Tibial nerve (tissue), 4 donors: ENCODE results near the gene LHPP. TPM values are rescaled to one million over a fixed set of nuclear protein-coding genes. Genes with fewer than 3 reads are reported as not detected.
"Not testable (repeated sequence)": the region's sequence is repeated elsewhere in the genome, so short reads cannot be mapped to it uniquely, and the experiment has no call there.

Experiments
- DNase-seq, 2 donors: peaks; one replicate each; pipeline ENCODE4 v3.0.0-alpha.2; 2019; ENCODE audit warnings: low spot score in 2 of 2
- H3K27ac ChIP-seq, 4 donors: fragments of 200-600 bp; sonication (generic) in 3 of 4; one replicate each; pipeline ENCODE4 v1.5.1; 2017 to 2019; ENCODE audit warnings: mild to moderate bottlenecking in 1 of 4
- H3K27me3 ChIP-seq, 2 donors: fragments of 200-600 bp; sonication (generic) in 1 of 2; one replicate each; pipeline versions ENCODE4 v1.5.1 to v1.6.0; 2017 to 2019
- H3K36me3 ChIP-seq, 3 donors: fragments of 200-600 bp; sonication (generic); one replicate each; pipeline ENCODE4 v1.5.1; 2018 to 2019
- H3K4me1 ChIP-seq, 4 donors: fragments of 200-600 bp; sonication (generic) in 3 of 4; one replicate each; pipeline ENCODE4 v1.5.1; 2017 to 2019
- H3K4me3 ChIP-seq, 4 donors: fragments of 200-600 bp; sonication (generic) in 3 of 4; one replicate each; pipeline ENCODE4 v1.5.1; 2017 to 2019; ENCODE audit warnings: mild to moderate bottlenecking in 1 of 4, moderate library complexity in 1 of 4
- H3K9me3 ChIP-seq, 4 donors: fragments of 200-600 bp; sonication (generic) in 3 of 4; one replicate each; pipeline ENCODE4 v1.5.1; 2017 to 2019
- EP300 ChIP-seq, 2 donors: sonication (generic); formaldehyde crosslinking; IDR thresholded peaks; one replicate each; pipeline ENCODE4 v1.6.1; 2017; ENCODE audit warnings: antibody characterized with exemption in 2 of 2, mild to moderate bottlenecking in 1 of 2
- POLR2A ChIP-seq, 2 donors: fragments of 450-650 bp; IDR thresholded peaks; one replicate each; pipeline ENCODE4 v1.6.1; 2017; ENCODE audit warnings: antibody characterized with exemption in 2 of 2, mild to moderate bottlenecking in 2 of 2, moderate library complexity in 2 of 2
- WGBS, 2 donors: methylation state at CpG; one replicate each; pipeline ENCODE4 v1.1.5; 2018; 5-methylcytosine and 5-hydroxymethylcytosine counted together
- total RNA-seq, 4 donors: library from RNA; depleted of rRNA; stranded (reverse); fragments of >200 nt; gene quantifications; one replicate each; pipeline ENCODE4 v1.1.0, GENCODE V29; 2016
- TF ChIP-seq, protein P1 (sequence below), 5 experiments: fragments of 200-600 bp in 3 of 5; fragments of 450-650 bp in 2 of 5; sonication (generic) in 3 of 5; IDR thresholded peaks; one replicate each; pipeline ENCODE4 v1.5.1; 2016 to 2019; ENCODE audit warnings: antibody characterized with exemption in 5 of 5, mild to moderate bottlenecking in 3 of 5, moderate library complexity in 2 of 5

The LHPP gene
- total RNA-seq, 4 donors from 2014 or later, result 25.5 to 211 (median 123) TPM

GRCh38 chr10:124546957-124547646 is 85.5 kb downstream of the LHPP start:
- Histone ChIP-seq H3K27me3 (no peaks in the 10 kb centered on the region), H3K9me3 (no peaks in the 10 kb centered on the region), H3K27ac (peak overlapping the region in 1 of 4 donors; percentile 37), H3K4me1 (peaks cover 0 to 34% (median 2%) of the 10 kb centered on the region in 4 donors), H3K4me3 (no peak overlapping the region), H3K36me3 (no peaks in the 10 kb centered on the region)
- DNase-seq, result no peak
- TF ChIP-seq, protein P1, sequence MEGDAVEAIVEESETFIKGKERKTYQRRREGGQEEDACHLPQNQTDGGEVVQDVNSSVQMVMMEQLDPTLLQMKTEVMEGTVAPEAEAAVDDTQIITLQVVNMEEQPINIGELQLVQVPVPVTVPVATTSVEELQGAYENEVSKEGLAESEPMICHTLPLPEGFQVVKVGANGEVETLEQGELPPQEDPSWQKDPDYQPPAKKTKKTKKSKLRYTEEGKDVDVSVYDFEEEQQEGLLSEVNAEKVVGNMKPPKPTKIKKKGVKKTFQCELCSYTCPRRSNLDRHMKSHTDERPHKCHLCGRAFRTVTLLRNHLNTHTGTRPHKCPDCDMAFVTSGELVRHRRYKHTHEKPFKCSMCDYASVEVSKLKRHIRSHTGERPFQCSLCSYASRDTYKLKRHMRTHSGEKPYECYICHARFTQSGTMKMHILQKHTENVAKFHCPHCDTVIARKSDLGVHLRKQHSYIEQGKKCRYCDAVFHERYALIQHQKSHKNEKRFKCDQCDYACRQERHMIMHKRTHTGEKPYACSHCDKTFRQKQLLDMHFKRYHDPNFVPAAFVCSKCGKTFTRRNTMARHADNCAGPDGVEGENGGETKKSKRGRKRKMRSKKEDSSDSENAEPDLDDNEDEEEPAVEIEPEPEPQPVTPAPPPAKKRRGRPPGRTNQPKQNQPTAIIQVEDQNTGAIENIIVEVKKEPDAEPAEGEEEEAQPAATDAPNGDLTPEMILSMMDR (IDR thresholded peaks at IDR 0.05), result no peak
- TF ChIP-seq EP300 (IDR thresholded peaks at IDR 0.05) (no peak), POLR2A (IDR thresholded peaks at IDR 0.05) (no peak)
- 75 to 81% methylated on average over 14 to 15 of the region's 15 CpGs for WGBS, 2 donors

- Histone ChIP-seq H3K36me3 (no peaks in the 10 kb centered on the region), H3K4me3 (no peak overlapping the region), H3K4me1 (peaks cover 0 to 34% (median 2%) of the 10 kb centered on the region in 4 donors), H3K9me3 (no peaks in the 10 kb centered on the region), H3K27me3 (no peaks in the 10 kb centered on the region), H3K27ac (peak overlapping the region in 1 of 4 donors; percentile 37)
- DNase-seq, result no peak
- 59 to 100% methylated on average over 1 to 13 of the region's 13 CpGs for WGBS, 2 donors
- no peak for TF ChIP-seq POLR2A (IDR thresholded peaks at IDR 0.05)
- TF ChIP-seq, protein P1 (IDR thresholded peaks at IDR 0.05), result no peak
- TF ChIP-seq EP300 (IDR thresholded peaks at IDR 0.05), result no peak
Measured at GRCh38 chr10:124547647-124548168, 86.1 kb downstream of the LHPP start.

DNA sequence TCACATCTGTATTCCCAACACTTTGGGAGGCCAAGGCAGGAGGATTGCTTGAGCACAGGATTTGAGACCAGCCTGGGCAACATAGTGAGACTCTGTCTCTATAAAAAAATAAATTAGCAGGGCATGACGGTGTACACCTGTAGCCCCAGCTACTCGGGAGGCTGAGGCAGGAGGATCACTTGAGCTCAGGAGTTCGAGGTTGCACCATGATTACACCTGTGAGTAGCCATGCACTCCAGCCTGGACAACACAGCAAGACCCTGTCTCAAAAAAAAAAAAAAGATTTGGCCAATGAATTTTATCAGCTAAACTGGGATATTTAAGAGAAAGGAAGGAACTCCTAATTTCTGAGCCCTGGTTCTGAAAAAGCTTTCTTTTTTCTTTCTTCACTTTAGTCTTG is 87.5 kb downstream of the LHPP start:
- not testable (repeated sequence) for H3K36me3 ChIP-seq, H3K4me3 ChIP-seq, DNase-seq, H3K27ac ChIP-seq, H3K27me3 ChIP-seq, H3K9me3 ChIP-seq
- peaks cover 0 to 34% (median 2%) of the 10 kb centered on the region in 4 donors for H3K4me1 ChIP-seq
- 95 to 98% methylated on average over 3 of the region's 3 CpGs for WGBS, 2 donors

DNA sequence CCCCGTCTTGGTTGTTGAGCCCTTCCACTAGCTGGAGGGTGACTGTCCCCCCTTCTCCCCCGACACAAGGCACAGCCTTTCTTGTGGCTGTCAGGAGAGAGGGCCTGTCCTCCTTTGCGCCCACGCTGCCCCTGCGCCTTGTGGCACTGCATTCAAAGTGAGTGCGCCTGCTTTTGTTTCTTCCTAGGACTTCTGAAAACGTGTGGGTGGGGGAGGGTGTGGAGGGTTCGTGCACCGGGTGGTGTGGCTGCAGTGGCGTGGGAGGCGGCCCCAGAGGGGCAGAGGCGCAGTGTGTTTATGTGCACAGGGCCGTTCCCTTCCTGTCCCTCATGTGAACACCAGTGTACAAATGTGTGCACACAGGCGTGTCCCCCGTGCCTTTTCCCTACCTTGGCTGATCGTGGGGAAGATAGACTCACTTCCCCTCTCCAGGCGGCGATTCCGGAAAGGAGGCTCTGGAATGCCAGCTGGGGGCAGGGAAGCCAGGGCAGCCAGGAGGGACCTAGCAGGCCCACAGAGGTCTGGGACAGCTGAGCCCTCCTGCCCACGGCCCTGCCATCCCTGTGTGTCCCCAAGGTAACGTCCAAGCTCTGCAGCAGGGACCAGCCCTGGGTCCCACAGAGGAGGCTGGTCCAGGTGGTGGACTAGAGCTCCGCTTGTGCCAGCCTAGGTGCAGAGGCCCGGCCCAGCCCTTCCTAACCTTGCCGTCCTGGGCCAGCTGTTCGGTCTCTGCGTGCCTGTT is 88.8 kb downstream of the LHPP start:
- peaks cover 0 to 26% (median 2%) of the 10 kb centered on the region in 4 donors for H3K4me1 ChIP-seq
- 72 to 84% methylated on average over 17 to 24 of the region's 26 CpGs for WGBS, 2 donors
- TF ChIP-seq EP300 (IDR thresholded peaks at IDR 0.05) (no peak), POLR2A (IDR thresholded peaks at IDR 0.05) (no peak)
- TF ChIP-seq, protein P1 (IDR thresholded peaks at IDR 0.05), result no peak
- no peak for DNase-seq
- no peaks in the 10 kb centered on the region for H3K9me3 ChIP-seq
- no peaks in the 10 kb centered on the region for H3K36me3 ChIP-seq
- H3K27me3 ChIP-seq, result no peaks in the 10 kb centered on the region
- H3K4me3 ChIP-seq, result no peak overlapping the region
- H3K27ac ChIP-seq, result peak overlapping the region in 1 of 4 donors; percentile 41

DNA sequence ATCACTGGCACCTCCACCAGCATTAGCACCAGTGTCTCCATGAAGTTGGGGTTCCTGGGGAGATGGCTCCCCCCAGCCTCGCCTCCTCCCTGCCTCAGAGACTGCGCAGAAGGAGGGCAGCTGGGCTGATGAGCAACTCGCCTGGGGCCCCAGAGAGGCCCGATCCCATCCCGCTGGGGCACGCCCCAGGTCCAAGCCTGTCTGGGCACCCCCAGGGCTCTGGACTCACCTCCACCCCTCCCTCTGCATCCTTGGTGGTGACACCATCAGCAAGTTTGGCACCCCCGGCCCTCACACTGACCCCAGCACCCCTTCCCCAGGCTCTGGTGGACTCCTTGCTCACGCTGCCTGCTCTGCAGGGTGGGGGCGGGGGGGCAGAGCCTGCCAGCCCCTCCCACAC is 89.5 kb downstream of the LHPP start:
- peak overlapping the region in 1 of 4 donors; percentile 41 for H3K27ac ChIP-seq
- TF ChIP-seq POLR2A (IDR thresholded peaks at IDR 0.05), result no peak
- TF ChIP-seq, protein P1 (IDR thresholded peaks at IDR 0.05), result no peak
- no peak for TF ChIP-seq EP300 (IDR thresholded peaks at IDR 0.05)
- DNase-seq, result no peak
- no peaks in the 10 kb centered on the region for H3K9me3 ChIP-seq
- no peaks in the 10 kb centered on the region for H3K36me3 ChIP-seq
- peaks cover 0 to 23% (median 2%) of the 10 kb centered on the region in 4 donors for H3K4me1 ChIP-seq
- 95 to 96% methylated on average over 8 to 9 of the region's 9 CpGs for WGBS, 2 donors
- H3K4me3 ChIP-seq, result no peak overlapping the region
- H3K27me3 ChIP-seq, result no peaks in the 10 kb centered on the region
